ENCODE data around the gene RBM4B. TPM values are rescaled to one million over a fixed set of nuclear protein-coding genes. Genes with fewer than 3 reads are reported as not detected.

RBM4B gene
- total RNA-seq, 1 donor from 2014 or later = 9.5 TPM

- intact Hi-C loops (cut with DNase I) = no loop called here
- peaks cover 39% of the 10 kb centered on the region for H3K4me1 ChIP-seq
- peak within 1 kb of the TSS; percentile 71 for H3K4me3 ChIP-seq
- H3K36me3 ChIP-seq = no peaks in the 10 kb centered on the region
- H3K27ac ChIP-seq = peak within 1 kb of the TSS; percentile 94
- ATAC-seq (peak; percentile 97), DNase-seq (peak; percentile 99)
- no peaks in the 10 kb centered on the region for H3K9me3 ChIP-seq
- no peak for TF ChIP-seq CTCF (IDR thresholded peaks at IDR 0.05)
- no peaks in the 10 kb centered on the region for H3K27me3 ChIP-seq
Measured at GRCh38 chr11:66616379-66617154, 61.1 kb downstream of the RBM4B start, which contains the start of gene RBM14. RBM14 (plus strand) TSS chr11:66616630; CDS start chr11:66616721, 91 bp downstream.

Other genes with a start within 250 kb of the RBM4B start
- gene MRPL11, start 239.0 kb downstream of the RBM4B start, total RNA-seq = 31.3 TPM
- gene PELI3, start 211.0 kb downstream of the RBM4B start, total RNA-seq = 15.5 TPM
- 31.9 TPM for gene DPP3, start 197.5 kb downstream of the RBM4B start, total RNA-seq
- gene BBS1, start 167.3 kb downstream of the RBM4B start, total RNA-seq = 33.5 TPM
- gene ZDHHC24, start 131.8 kb downstream of the RBM4B start, total RNA-seq = 14.5 TPM
- not detected for gene ACTN3, start 131.0 kb downstream of the RBM4B start, total RNA-seq
- gene CTSF, start 109.3 kb downstream of the RBM4B start, total RNA-seq = 37.0 TPM
- gene CCDC87, start 84.8 kb downstream of the RBM4B start, total RNA-seq = 0.26 TPM
- gene CCS, start 84.7 kb downstream of the RBM4B start, total RNA-seq = 31.9 TPM
- 63.3 TPM for gene RBM14, start 61.3 kb downstream of the RBM4B start, total RNA-seq
- gene RBM4, start 39.2 kb downstream of the RBM4B start, total RNA-seq = 98.9 TPM
- 8.1 TPM for gene SPTBN2, start 51.3 kb upstream of the RBM4B start, total RNA-seq
- gene RCE1, start 165.6 kb upstream of the RBM4B start, total RNA-seq = 18.4 TPM
- gene LRFN4, start 179.2 kb upstream of the RBM4B start, total RNA-seq = 14.0 TPM

All from upper lobe of right lung (tissue), 1 donor.